HCT116 (cell line): Measurements from ENCODE around the gene KLHDC9. TPM values are rescaled to one million over a fixed set of nuclear protein-coding genes. Genes with fewer than 3 reads are reported as not detected.

ENCODE experiments used
- ATAC-seq: fragments of 200-7000 bp; cut with Tn5 transposase; 2 replicates; pipeline ENCODE4 v1.9.1; 2020; ENCODE audit warnings: mild to moderate bottlenecking, moderate library complexity
- BruUV-seq: library from RNA; stranded (reverse); fragments of 400-500 nt; replicated peaks from 2 replicates; lab custom pipeline; 2021; lab: Mats Ljungman, UMichigan
- CTCF ChIA-PET: fragments of 300-600 bp; sonication (Branson Sonifier 250); formaldehyde crosslinking; loops from one replicate; lab custom pipeline; 2021; ENCODE audit warnings: antibody characterized with exemption; lab: Charles Lee
- POLR2A ChIA-PET: fragments of 300-600, 350-600 bp; sonication (Branson Sonifier 250); formaldehyde crosslinking; loops from one replicate; lab custom pipeline; 2021; ENCODE audit warnings: antibody characterized with exemption; lab: Charles Lee
- RAD21 ChIA-PET, 2 experiments: fragments of 300-600 bp; sonication (Branson Sonifier 250); formaldehyde crosslinking; loops; one replicate each; lab custom pipeline; 2023; ENCODE audit warnings: low total read pairs in 2 of 2; ENCODE audit not compliant: uncharacterized antibody in 2 of 2, unreplicated experiment in 2 of 2, low non-redundant PET in 1 of 2; lab: Charles Lee
- DNase-seq: peaks from one replicate; pipeline ENCODE4 v3.0.0-alpha.2; 2010; ENCODE audit warnings: low read depth, low spot score
- H2AFZ ChIP-seq: fragments of 200-600 bp; shearing (Covaris generic), sonication (generic); 2 replicates; pipeline ENCODE4 v1.6.1; 2017; ENCODE audit warnings: low read depth, mixed run types, mixed read lengths, antibody characterized with exemption, low read length; ENCODE audit not compliant: poor library complexity, severe bottlenecking
- H3K27ac ChIP-seq: 2 replicates; pipeline ENCODE4 v1.5.1; 2012; ENCODE audit warnings: low read depth, low read length
- H3K27me3 ChIP-seq: fragments of 200-600 bp; sonication (generic); 2 replicates; pipeline ENCODE4 v1.6.1; 2016; ENCODE audit warnings: mixed run types, low read length, mixed read lengths; ENCODE audit not compliant: insufficient read depth
- H3K36me3 ChIP-seq, 2 experiments: fragments of 200-500 bp in 1 of 2; fragments of 200-600 bp in 1 of 2; sonication (Bioruptor generic) in 1 of 2; sonication (generic) in 1 of 2; 2 replicates each; pipeline versions ENCODE4 v1.5.1 to v1.6.1; 2014 to 2016; ENCODE audit warnings: low read length in 2 of 2, inconsistent platforms in 1 of 2, mixed read lengths in 1 of 2, mixed run types in 1 of 2; ENCODE audit not compliant: insufficient read depth in 2 of 2, control insufficient read depth in 1 of 2
- H3K4me1 ChIP-seq, 2 experiments: fragments of 200-600 bp in 1 of 2; sonication (generic) in 1 of 2; 2 replicates each; pipeline versions ENCODE4 v1.5.1 to v1.6.1; 2012 to 2017; ENCODE audit warnings: low read length in 2 of 2, inconsistent platforms in 1 of 2, mild to moderate bottlenecking in 1 of 2, mixed read lengths in 1 of 2, mixed run types in 1 of 2, moderate library complexity in 1 of 2; ENCODE audit not compliant: insufficient read depth in 2 of 2, control insufficient read depth in 1 of 2
- H3K4me2 ChIP-seq: fragments of 200-600 bp; sonication (generic); 2 replicates; pipeline ENCODE4 v1.6.1; 2017; ENCODE audit warnings: mixed run types, low read length, mixed read lengths
- H3K4me3 ChIP-seq, 2 experiments: fragments of 200-600 bp in 1 of 2; sonication (generic) in 1 of 2; replicated peaks in 1 of 2; 2 replicates each; pipeline ENCODE4 v1.5.1; 2011 to 2016; ENCODE audit warnings: low read length in 2 of 2, control low read depth in 1 of 2, low read depth in 1 of 2, mild to moderate bottlenecking in 1 of 2, mixed read lengths in 1 of 2, mixed run types in 1 of 2
- H3K79me2 ChIP-seq: fragments of 200-600 bp; sonication (generic); 2 replicates; pipeline ENCODE4 v1.6.1; 2017; ENCODE audit warnings: mild to moderate bottlenecking, mixed run types, low read length, moderate library complexity, mixed read lengths; ENCODE audit not compliant: insufficient read depth
- H3K9ac ChIP-seq: fragments of 200-600 bp; sonication (generic); 2 replicates; pipeline ENCODE4 v1.6.1; 2016; ENCODE audit warnings: low read length, mixed read lengths
- H3K9me2 ChIP-seq: fragments of 200-600 bp; sonication (generic), shearing (Covaris generic); 2 replicates; pipeline ENCODE4 v1.6.1; 2017; ENCODE audit warnings: mixed run types, mild to moderate bottlenecking, moderate library complexity; ENCODE audit not compliant: insufficient read depth
- H3K9me3 ChIP-seq, 2 experiments: fragments of 200-500 bp in 1 of 2; fragments of 200-600 bp in 1 of 2; sonication (Bioruptor generic) in 1 of 2; sonication (generic) in 1 of 2; 2 replicates each; pipeline ENCODE4 v1.6.1; 2014 to 2017; ENCODE audit warnings: low read length in 2 of 2, mixed read lengths in 2 of 2, inconsistent platforms in 1 of 2, low read depth in 1 of 2, mild to moderate bottlenecking in 1 of 2, mixed run types in 1 of 2, moderate library complexity in 1 of 2; ENCODE audit not compliant: control insufficient read depth in 1 of 2, insufficient read depth in 1 of 2
- H4K20me1 ChIP-seq: fragments of 200-600 bp; sonication (generic), shearing (Covaris generic); 2 replicates; pipeline ENCODE4 v1.6.1; 2017; ENCODE audit warnings: mixed run types, mild to moderate bottlenecking, moderate library complexity; ENCODE audit not compliant: insufficient read depth
- ATF3 ChIP-seq: IDR thresholded peaks from 2 replicates; pipeline ENCODE4 v1.6.1; 2012
- CBX3 ChIP-seq: IDR thresholded peaks from 2 replicates; pipeline ENCODE4 v1.6.1; 2012; ENCODE audit warnings: low read depth
- CTCF ChIP-seq, 3 experiments: fragments of 200-600 bp in 1 of 3; sonication (generic) in 1 of 3; IDR thresholded peaks in 2 of 3; conservative IDR thresholded peaks in 1 of 3; 2 replicates each; pipeline ENCODE4 v1.5.1; 2012 to 2017; ENCODE audit warnings: low read depth in 2 of 3, low read length in 2 of 3, antibody characterized with exemption in 1 of 3, borderline replicate concordance in 1 of 3, control low read depth in 1 of 3, mild to moderate bottlenecking in 1 of 3, mixed read lengths in 1 of 3, mixed run types in 1 of 3, moderate library complexity in 1 of 3; ENCODE audit not compliant: insufficient read depth in 1 of 3
- EGR1 ChIP-seq: IDR thresholded peaks from 2 replicates; pipeline ENCODE4 v1.6.1; 2012; ENCODE audit warnings: low read depth
- ELF1 ChIP-seq: IDR thresholded peaks from 2 replicates; pipeline ENCODE4 v1.6.1; 2012; ENCODE audit warnings: low read depth, borderline replicate concordance
- EZH2 ChIP-seq: fragments of 200-600 bp; sonication (generic); IDR thresholded peaks from 2 replicates; pipeline ENCODE4 v1.6.1; 2017; ENCODE audit warnings: antibody characterized with exemption, mixed run types
- JUND ChIP-seq: IDR thresholded peaks from 2 replicates; pipeline ENCODE4 v1.6.1; 2012
- POLR2A ChIP-seq: IDR thresholded peaks from 2 replicates; pipeline ENCODE4 v1.7.0; 2011; ENCODE audit warnings: borderline replicate concordance; ENCODE audit not compliant: insufficient read depth, insufficient read length; ENCODE audit errors: extremely low read depth
- POLR2AphosphoS5 ChIP-seq: IDR thresholded peaks from 2 replicates; pipeline ENCODE4 v1.6.1; 2011; ENCODE audit warnings: mild to moderate bottlenecking, low read depth, low read length, moderate library complexity
- RAD21 ChIP-seq: IDR thresholded peaks from 2 replicates; pipeline ENCODE4 v1.6.1; 2012; ENCODE audit warnings: low read depth, mild to moderate bottlenecking
- SIN3A ChIP-seq: IDR thresholded peaks from 2 replicates; pipeline ENCODE4 v1.6.1; 2012; ENCODE audit warnings: low read depth
- SP1 ChIP-seq: IDR thresholded peaks from 2 replicates; pipeline ENCODE4 v1.6.1; 2012; ENCODE audit warnings: low read depth
- SRF ChIP-seq: IDR thresholded peaks from 2 replicates; pipeline ENCODE4 v1.6.1; 2012; ENCODE audit warnings: low read depth
- YY1 ChIP-seq: IDR thresholded peaks from 2 replicates; pipeline ENCODE4 v1.6.1; 2011; ENCODE audit warnings: low read length, low read depth, moderate library complexity, mild to moderate bottlenecking; ENCODE audit not compliant: insufficient replicate concordance; ENCODE audit errors: extremely low read depth
- ZBTB33 ChIP-seq: IDR thresholded peaks from 2 replicates; pipeline ENCODE4 v1.6.1; 2011; ENCODE audit warnings: mild to moderate bottlenecking, low read length, moderate library complexity; ENCODE audit not compliant: insufficient replicate concordance; ENCODE audit errors: extremely low read depth
- intact Hi-C: fragments of 100-400 bp; cut with micrococcal nuclease; formaldehyde crosslinking; loops from 2 replicates; pipeline ENCODE4 v1.10.0; 2022
- total RNA-seq: library from RNA; stranded (reverse); gene quantifications from one replicate; pipeline ENCODE4 v1.2.1, GENCODE V29; 2021; ENCODE audit not compliant: unreplicated experiment
- TF ChIP-seq, protein P1 (sequence below): IDR thresholded peaks from 2 replicates; pipeline ENCODE4 v1.6.1; 2012; ENCODE audit warnings: low read depth

KLHDC9 gene
- total RNA-seq, 1 experiment from 2014 or later: 1.4 TPM

DNA sequence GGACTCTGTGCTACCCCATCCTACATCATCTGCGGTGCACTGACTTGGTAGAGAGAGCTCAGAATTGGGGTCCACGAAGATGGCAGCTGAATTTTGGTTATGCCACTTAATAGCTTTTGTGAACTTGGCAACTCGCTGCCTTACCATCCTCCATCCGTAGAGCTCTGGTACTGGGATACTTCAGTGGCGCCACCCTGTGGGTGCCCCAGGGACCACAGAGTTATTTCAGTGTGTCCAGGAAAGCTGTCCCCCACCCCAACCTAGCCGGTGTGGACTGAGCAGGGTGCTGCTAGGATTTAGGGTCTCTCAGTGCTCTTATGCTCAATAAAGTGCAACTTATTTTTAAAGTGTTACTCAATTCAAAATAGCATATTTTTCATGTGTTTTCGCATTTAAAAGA, 43.4 kb upstream of the KLHDC9 start:
- CTCF ChIA-PET: interaction anchor here (0.8 to 1.3 kb wide), 2 partner anchors 9 to 17 kb away, joined by 3 to 5 read pairs; partner anchors contain the start of gene USF1
- Histone ChIP-seq H3K4me3 (no peak overlapping the region), H4K20me1 (no peaks in the 10 kb centered on the region), H3K9ac (no peak overlapping the region), H3K9me3 (no peaks in the 10 kb centered on the region), H3K4me1 (peaks cover 0 to 9% of the 10 kb centered on the region in 2 experiments; a peak in 2 of 4 replicates), H3K9me2 (no peaks in the 10 kb centered on the region), H3K27me3 (no peaks in the 10 kb centered on the region), H3K4me2 (no peak overlapping the region), H3K79me2 (no peaks in the 10 kb centered on the region), H3K36me3 (no peaks in the 10 kb centered on the region)
- POLR2A ChIA-PET: interaction anchor here (0.6 to 1.4 kb wide), 2 partner anchors 8 to 9 kb away, joined by 3 to 6 read pairs; partner anchors contain the start of gene USF1
- ATAC-seq: no peak
- intact Hi-C loops: no loop called here
- no peak for DNase-seq
- TF ChIP-seq CBX3 (no peak), SRF (no peak), SP1 (no peak), EGR1 (no peak), POLR2A (no peak), ZBTB33 (no peak), RAD21 (0 out of 2 replicates have a peak, but pooled peaks have one; percentile 13), CTCF (IDR thresholded peaks at IDR 0.05 in 2 of 3, conservative IDR thresholded peaks at IDR 0.05 in 1 of 3; ENCODE audit: borderline replicate concordance in 1 of 3, insufficient read depth in 1 of 3, low read depth in 2 of 3, low read length in 2 of 3) (peak in 2 of 3 experiments; percentile 34 to 44; a peak in 3 of 6 replicates), SIN3A (no peak), POLR2AphosphoS5 (no peak), JUND (no peak), ATF3 (no peak), EZH2 (no peak), YY1 (no peak), ELF1 (no peak)
- TF ChIP-seq, protein P1, sequence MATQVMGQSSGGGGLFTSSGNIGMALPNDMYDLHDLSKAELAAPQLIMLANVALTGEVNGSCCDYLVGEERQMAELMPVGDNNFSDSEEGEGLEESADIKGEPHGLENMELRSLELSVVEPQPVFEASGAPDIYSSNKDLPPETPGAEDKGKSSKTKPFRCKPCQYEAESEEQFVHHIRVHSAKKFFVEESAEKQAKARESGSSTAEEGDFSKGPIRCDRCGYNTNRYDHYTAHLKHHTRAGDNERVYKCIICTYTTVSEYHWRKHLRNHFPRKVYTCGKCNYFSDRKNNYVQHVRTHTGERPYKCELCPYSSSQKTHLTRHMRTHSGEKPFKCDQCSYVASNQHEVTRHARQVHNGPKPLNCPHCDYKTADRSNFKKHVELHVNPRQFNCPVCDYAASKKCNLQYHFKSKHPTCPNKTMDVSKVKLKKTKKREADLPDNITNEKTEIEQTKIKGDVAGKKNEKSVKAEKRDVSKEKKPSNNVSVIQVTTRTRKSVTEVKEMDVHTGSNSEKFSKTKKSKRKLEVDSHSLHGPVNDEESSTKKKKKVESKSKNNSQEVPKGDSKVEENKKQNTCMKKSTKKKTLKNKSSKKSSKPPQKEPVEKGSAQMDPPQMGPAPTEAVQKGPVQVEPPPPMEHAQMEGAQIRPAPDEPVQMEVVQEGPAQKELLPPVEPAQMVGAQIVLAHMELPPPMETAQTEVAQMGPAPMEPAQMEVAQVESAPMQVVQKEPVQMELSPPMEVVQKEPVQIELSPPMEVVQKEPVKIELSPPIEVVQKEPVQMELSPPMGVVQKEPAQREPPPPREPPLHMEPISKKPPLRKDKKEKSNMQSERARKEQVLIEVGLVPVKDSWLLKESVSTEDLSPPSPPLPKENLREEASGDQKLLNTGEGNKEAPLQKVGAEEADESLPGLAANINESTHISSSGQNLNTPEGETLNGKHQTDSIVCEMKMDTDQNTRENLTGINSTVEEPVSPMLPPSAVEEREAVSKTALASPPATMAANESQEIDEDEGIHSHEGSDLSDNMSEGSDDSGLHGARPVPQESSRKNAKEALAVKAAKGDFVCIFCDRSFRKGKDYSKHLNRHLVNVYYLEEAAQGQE: no peak
- TF ChIP-seq, all 23 proteins: peak for 2
- no peak overlapping the region for H3K27ac ChIP-seq
- BruUV-seq: no TSS peak
- RAD21 ChIA-PET: no interaction called here
- H2AFZ ChIP-seq: no peak overlapping the region
